ENCODE results near the gene TNFSF8.

GRCh38 chr9:114899461-114899860 is 30.9 kb downstream of the TNFSF8 start:
- no peak for TF ChIP-seq CTCF (IDR thresholded peaks at IDR 0.05)
- no peak for TF ChIP-seq POLR2AphosphoS5 (IDR thresholded peaks at IDR 0.05; ENCODE audit: low read depth, low read length)
- no peak for TF ChIP-seq REST (IDR thresholded peaks at IDR 0.05; ENCODE audit: low read depth, low read length)
- TF ChIP-seq SMC3 (IDR thresholded peaks at IDR 0.05; ENCODE audit: low read depth, low read length) = no peak
- TF ChIP-seq ELF1 (IDR thresholded peaks at IDR 0.05) = no peak
- TF ChIP-seq EZH2phosphoT487 (IDR thresholded peaks at IDR 0.05; ENCODE audit: borderline replicate concordance, low read depth) = no peak
- TF ChIP-seq JUND (IDR thresholded peaks at IDR 0.05) = no peak
- TF ChIP-seq TAF1 (IDR thresholded peaks at IDR 0.05; ENCODE audit: borderline replicate concordance, low read depth, low read length) = no peak
- TF ChIP-seq, protein P1, sequence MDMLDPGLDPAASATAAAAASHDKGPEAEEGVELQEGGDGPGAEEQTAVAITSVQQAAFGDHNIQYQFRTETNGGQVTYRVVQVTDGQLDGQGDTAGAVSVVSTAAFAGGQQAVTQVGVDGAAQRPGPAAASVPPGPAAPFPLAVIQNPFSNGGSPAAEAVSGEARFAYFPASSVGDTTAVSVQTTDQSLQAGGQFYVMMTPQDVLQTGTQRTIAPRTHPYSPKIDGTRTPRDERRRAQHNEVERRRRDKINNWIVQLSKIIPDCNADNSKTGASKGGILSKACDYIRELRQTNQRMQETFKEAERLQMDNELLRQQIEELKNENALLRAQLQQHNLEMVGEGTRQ (IDR thresholded peaks at IDR 0.05; ENCODE audit: borderline replicate concordance, low read depth, low read length) = no peak

Measured in SK-N-SH (cell line).